K562 (cell line): ENCODE measurements around the gene ATP8A1. TPM values are rescaled to one million over a fixed set of nuclear protein-coding genes. Genes with fewer than 3 reads are reported as not detected.

Experiments
- C11orf30 ChIP-seq: fragments of 450-650 bp; IDR thresholded peaks from 2 replicates; pipeline ENCODE4 v1.6.1; 2016; ENCODE audit warnings: low read depth, mild to moderate bottlenecking
- GTF2F1 ChIP-seq: IDR thresholded peaks from 2 replicates; pipeline ENCODE4 v1.6.1; 2011; ENCODE audit warnings: low read depth, low read length, improper control_type of control experiment
- HDAC6 ChIP-seq: IDR thresholded peaks from 2 replicates; pipeline ENCODE4 v1.6.1; 2012; ENCODE audit warnings: low read depth, mild to moderate bottlenecking, control low read depth, inconsistent platforms, low read length, moderate library complexity
- HNRNPLL ChIP-seq: fragments of 200-400 bp; formaldehyde crosslinking; IDR thresholded peaks from 2 replicates; pipeline ENCODE4 v1.6.1; 2017; ENCODE audit warnings: low read length, low read depth, mild to moderate bottlenecking; ENCODE audit not compliant: poor library complexity, severe bottlenecking
- HNRNPUL1 ChIP-seq: fragments of 200-400 bp; formaldehyde crosslinking; IDR thresholded peaks from 2 replicates; pipeline ENCODE4 v1.6.1; 2017; ENCODE audit warnings: low read length
- ILK ChIP-seq: fragments of 450-650 bp; IDR thresholded peaks from 2 replicates; pipeline ENCODE4 v1.6.1; 2016; ENCODE audit warnings: missing genetic modification characterization, low read depth, mild to moderate bottlenecking, missing compliant biosample characterization, moderate library complexity, borderline replicate concordance
- MTA2 ChIP-seq: fragments of 450-650 bp; IDR thresholded peaks from 2 replicates; pipeline ENCODE4 v1.6.1; 2016; ENCODE audit warnings: low read depth
- POU5F1 ChIP-seq: fragments of 150-350 bp; IDR thresholded peaks from 2 replicates; pipeline ENCODE4 v1.6.1; 2014; ENCODE audit warnings: borderline replicate concordance, low read length, low read depth, mild to moderate bottlenecking; ENCODE audit not compliant: partially characterized antibody
- PTTG1 ChIP-seq: fragments of 450-650 bp; IDR thresholded peaks from 2 replicates; pipeline ENCODE4 v1.6.1; 2016; ENCODE audit warnings: low read depth, mild to moderate bottlenecking, missing genetic modification characterization, missing compliant biosample characterization
- SIX5 ChIP-seq, 2 experiments: IDR thresholded peaks; 2 replicates each; pipeline ENCODE4 v1.6.1; 2011; ENCODE audit warnings: low read length in 2 of 2, borderline replicate concordance in 1 of 2, low read depth in 1 of 2, mild to moderate bottlenecking in 1 of 2, moderate library complexity in 1 of 2; ENCODE audit not compliant: insufficient read depth in 1 of 2
- STAG1 ChIP-seq: sonication (generic); formaldehyde crosslinking; IDR thresholded peaks from 2 replicates; pipeline ENCODE4 v1.5.0; 2020; ENCODE audit warnings: missing genetic modification reagents, borderline replicate concordance
- TRIM24 ChIP-seq, 2 experiments: fragments of 450-650 bp; IDR thresholded peaks; 2 replicates each; pipeline ENCODE4 v1.6.1; 2016
- ZNF174 ChIP-seq: fragments of 250-450 bp; sonication (Bioruptor Pico); IDR thresholded peaks from 2 replicates; pipeline ENCODE4 v1.4.0; 2020; ENCODE audit warnings: mild to moderate bottlenecking
- ZNF583 ChIP-seq: fragments of 250-450 bp; sonication (Bioruptor Pico); IDR thresholded peaks from 2 replicates; pipeline ENCODE4 v1.4.0; 2020
- polyA plus RNA-seq, 8 experiments: library from polyadenylated mRNA; depleted of rRNA in 4 of 8; stranded (reverse) in 5 of 8; unstranded in 3 of 8; fragments of >200 nt; fragmentation: Nextera tagmentation in 2 of 8; fragmentation: Illumina TruSeq in 1 of 8; extraction: Ambion mirVana in 2 of 8; extraction: Trizol in 1 of 8; gene quantifications; 2 replicates each; pipeline versions ENCODE4 v1.2.1 to v1.2.3, GENCODE V29; 2011 to 2014; ENCODE audit warnings: inconsistent platforms in 1 of 8, missing spikeins in 1 of 8
- total RNA-seq, 7 experiments: library from RNA; depleted of rRNA in 6 of 7; stranded (reverse); fragments of >200 nt in 6 of 7; fragmentation: Illumina TruSeq in 2 of 7; extraction: Trizol in 2 of 7; gene quantifications; 2 replicates each; pipeline versions ENCODE4 v1.2.1 to v1.2.3, GENCODE V29; 2011 to 2021; ENCODE audit warnings: low replicate concordance in 1 of 7
- TF ChIP-seq, protein P1 (sequence below), 2 experiments: fragments of 450-650 bp in 1 of 2; sonication (generic) in 1 of 2; formaldehyde crosslinking; conservative IDR thresholded peaks; 2 replicates each; pipeline versions ENCODE4 v1.4.0 to v1.8.1; 2020 to 2022; ENCODE audit warnings: mild to moderate bottlenecking in 1 of 2, missing genetic modification reagents in 1 of 2
- TF ChIP-seq, protein P2 (sequence below): fragments of 450-650 bp; conservative IDR thresholded peaks from 2 replicates; pipeline ENCODE4 v1.6.1; 2016; ENCODE audit warnings: missing genetic modification characterization, low read depth, mild to moderate bottlenecking, missing compliant biosample characterization, moderate library complexity
- TF ChIP-seq, protein P3 (sequence below): sonication (generic); formaldehyde crosslinking; IDR thresholded peaks from 2 replicates; pipeline ENCODE4 v1.8.0; 2023; ENCODE audit warnings: mild to moderate bottlenecking, missing genetic modification reagents
- TF ChIP-seq, protein P4 (sequence below): fragments of 250-450 bp; sonication (Bioruptor Pico); IDR thresholded peaks from 2 replicates; pipeline ENCODE4 v1.8.0; 2022; ENCODE audit warnings: inconsistent platforms

Gene ATP8A1
- total and polyA plus RNA-seq, 9 of the 15 experiments (the other 6 are each of a cell fraction or from before 2014, with no cell fraction given): 0.05 to 0.29 (median 0.07) TPM; not detected in 2

DNA sequence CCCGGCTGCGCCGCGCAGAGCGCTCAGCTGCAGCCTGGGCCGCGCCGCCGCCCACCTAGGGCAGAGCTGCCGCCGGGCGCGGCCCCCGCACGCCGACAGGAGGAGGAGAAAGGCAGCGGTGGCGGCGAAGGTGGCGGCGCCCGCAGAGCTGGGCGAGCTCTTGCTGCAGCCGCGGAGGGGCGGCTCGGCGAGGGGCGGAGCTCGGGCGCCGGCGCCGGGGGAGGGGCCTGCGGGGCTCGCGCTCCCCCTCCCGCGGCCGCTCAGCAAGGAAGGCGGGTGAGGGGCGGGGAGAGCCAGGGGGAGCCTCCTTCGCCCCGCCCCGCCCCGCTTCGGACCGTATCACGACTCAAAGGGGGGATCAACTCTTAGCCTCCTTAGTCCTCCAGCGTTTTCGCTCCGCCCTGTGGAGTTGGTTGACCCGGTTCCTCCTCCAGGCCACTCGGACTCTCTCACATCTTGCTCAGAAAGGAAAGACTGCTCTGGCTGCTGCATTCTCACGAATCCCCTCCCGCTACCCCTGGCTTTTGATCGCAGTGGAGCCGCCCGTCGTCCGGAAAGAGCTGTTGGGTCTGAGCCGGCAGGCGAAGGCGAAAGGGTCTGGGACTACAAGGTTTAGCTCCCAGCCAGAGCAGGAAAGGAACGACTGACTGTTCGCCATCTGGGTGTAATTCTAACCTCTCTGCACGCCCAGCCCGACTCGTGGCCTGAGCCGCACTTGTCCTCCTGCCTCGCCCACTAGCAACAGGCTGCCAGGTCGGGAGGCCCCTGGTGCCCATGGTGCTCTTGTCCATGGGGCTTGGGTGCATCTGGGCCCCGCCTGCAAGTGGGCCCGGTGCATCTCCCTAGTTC lies at the start of gene ATP8A1 (continued):
- no peak for TF ChIP-seq HNRNPUL1
- no peak for TF ChIP-seq PTTG1
- TF ChIP-seq, protein P1, sequence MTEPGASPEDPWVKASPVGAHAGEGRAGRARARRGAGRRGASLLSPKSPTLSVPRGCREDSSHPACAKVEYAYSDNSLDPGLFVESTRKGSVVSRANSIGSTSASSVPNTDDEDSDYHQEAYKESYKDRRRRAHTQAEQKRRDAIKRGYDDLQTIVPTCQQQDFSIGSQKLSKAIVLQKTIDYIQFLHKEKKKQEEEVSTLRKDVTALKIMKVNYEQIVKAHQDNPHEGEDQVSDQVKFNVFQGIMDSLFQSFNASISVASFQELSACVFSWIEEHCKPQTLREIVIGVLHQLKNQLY (CRISPR knock-in tag; conservative IDR thresholded peaks at IDR 0.05): no peak
- 0 out of 2 replicates have a peak, but pooled peaks have one; percentile 52 for TF ChIP-seq GTF2F1
- TF ChIP-seq, protein P2, sequence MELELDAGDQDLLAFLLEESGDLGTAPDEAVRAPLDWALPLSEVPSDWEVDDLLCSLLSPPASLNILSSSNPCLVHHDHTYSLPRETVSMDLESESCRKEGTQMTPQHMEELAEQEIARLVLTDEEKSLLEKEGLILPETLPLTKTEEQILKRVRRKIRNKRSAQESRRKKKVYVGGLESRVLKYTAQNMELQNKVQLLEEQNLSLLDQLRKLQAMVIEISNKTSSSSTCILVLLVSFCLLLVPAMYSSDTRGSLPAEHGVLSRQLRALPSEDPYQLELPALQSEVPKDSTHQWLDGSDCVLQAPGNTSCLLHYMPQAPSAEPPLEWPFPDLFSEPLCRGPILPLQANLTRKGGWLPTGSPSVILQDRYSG: no peak
- no peak for TF ChIP-seq POU5F1
- TF ChIP-seq HNRNPLL: no peak
- TF ChIP-seq HDAC6: no peak
- no peak for TF ChIP-seq MTA2
- TF ChIP-seq, protein P3, sequence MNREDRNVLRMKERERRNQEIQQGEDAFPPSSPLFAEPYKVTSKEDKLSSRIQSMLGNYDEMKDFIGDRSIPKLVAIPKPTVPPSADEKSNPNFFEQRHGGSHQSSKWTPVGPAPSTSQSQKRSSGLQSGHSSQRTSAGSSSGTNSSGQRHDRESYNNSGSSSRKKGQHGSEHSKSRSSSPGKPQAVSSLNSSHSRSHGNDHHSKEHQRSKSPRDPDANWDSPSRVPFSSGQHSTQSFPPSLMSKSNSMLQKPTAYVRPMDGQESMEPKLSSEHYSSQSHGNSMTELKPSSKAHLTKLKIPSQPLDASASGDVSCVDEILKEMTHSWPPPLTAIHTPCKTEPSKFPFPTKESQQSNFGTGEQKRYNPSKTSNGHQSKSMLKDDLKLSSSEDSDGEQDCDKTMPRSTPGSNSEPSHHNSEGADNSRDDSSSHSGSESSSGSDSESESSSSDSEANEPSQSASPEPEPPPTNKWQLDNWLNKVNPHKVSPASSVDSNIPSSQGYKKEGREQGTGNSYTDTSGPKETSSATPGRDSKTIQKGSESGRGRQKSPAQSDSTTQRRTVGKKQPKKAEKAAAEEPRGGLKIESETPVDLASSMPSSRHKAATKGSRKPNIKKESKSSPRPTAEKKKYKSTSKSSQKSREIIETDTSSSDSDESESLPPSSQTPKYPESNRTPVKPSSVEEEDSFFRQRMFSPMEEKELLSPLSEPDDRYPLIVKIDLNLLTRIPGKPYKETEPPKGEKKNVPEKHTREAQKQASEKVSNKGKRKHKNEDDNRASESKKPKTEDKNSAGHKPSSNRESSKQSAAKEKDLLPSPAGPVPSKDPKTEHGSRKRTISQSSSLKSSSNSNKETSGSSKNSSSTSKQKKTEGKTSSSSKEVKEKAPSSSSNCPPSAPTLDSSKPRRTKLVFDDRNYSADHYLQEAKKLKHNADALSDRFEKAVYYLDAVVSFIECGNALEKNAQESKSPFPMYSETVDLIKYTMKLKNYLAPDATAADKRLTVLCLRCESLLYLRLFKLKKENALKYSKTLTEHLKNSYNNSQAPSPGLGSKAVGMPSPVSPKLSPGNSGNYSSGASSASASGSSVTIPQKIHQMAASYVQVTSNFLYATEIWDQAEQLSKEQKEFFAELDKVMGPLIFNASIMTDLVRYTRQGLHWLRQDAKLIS (CRISPR knock-in tag): no peak
- TF ChIP-seq, protein P4, sequence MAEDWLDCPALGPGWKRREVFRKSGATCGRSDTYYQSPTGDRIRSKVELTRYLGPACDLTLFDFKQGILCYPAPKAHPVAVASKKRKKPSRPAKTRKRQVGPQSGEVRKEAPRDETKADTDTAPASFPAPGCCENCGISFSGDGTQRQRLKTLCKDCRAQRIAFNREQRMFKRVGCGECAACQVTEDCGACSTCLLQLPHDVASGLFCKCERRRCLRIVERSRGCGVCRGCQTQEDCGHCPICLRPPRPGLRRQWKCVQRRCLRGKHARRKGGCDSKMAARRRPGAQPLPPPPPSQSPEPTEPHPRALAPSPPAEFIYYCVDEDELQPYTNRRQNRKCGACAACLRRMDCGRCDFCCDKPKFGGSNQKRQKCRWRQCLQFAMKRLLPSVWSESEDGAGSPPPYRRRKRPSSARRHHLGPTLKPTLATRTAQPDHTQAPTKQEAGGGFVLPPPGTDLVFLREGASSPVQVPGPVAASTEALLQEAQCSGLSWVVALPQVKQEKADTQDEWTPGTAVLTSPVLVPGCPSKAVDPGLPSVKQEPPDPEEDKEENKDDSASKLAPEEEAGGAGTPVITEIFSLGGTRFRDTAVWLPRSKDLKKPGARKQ (CRISPR knock-in tag): no peak
- TF ChIP-seq ZNF583 (CRISPR knock-in tag): no peak
- TF ChIP-seq ILK (tag): no peak
- TF ChIP-seq STAG1: no peak
- TF ChIP-seq ZNF174 (CRISPR knock-in tag): no peak
- TF ChIP-seq SIX5 (IDR thresholded peaks at IDR 0.05; ENCODE audit: borderline replicate concordance in 1 of 2, insufficient read depth in 1 of 2, low read depth in 1 of 2, low read length in 2 of 2): 0 out of 4 replicates have a peak, but pooled peaks of 1 of the 2 experiments have one; percentile 16
- TF ChIP-seq TRIM24 (IDR thresholded peaks at IDR 0.05): peak in 1 of 2 experiments; percentile 64; a peak in 1 of 4 replicates
- TF ChIP-seq C11orf30: no peak
